Smooth muscle cell (in vitro differentiated cells): Measurements from ENCODE around the gene TRIM7. TPM values are rescaled to one million over a fixed set of nuclear protein-coding genes. Genes with fewer than 3 reads are reported as not detected.
"Not testable (repeated sequence)": the region's sequence is repeated elsewhere in the genome, so short reads cannot be mapped to it uniquely, and the experiment has no call there.

Source experiments
- DNase-seq: peaks from one replicate; lab custom pipeline; 2025; ENCODE audit not compliant: unreplicated experiment; lab: John Stamatoyannopoulos, UW
- H2AFZ ChIP-seq: fragments of 200-600 bp; sonication (generic); 2 replicates; pipeline ENCODE4 v1.6.0; 2016; ENCODE audit warnings: antibody characterized with exemption, low read depth, mild to moderate bottlenecking
- H3F3A ChIP-seq: fragments of 200-600 bp; sonication (generic); 2 replicates; pipeline ENCODE4 v1.6.0; 2017; ENCODE audit warnings: antibody characterized with exemption, low read depth
- H3K27ac ChIP-seq: fragments of 200-600 bp; sonication (generic); 2 replicates; pipeline ENCODE4 v1.5.1; 2016; ENCODE audit warnings: low read depth, mild to moderate bottlenecking
- H3K27me3 ChIP-seq: fragments of 200-600 bp; sonication (generic); 2 replicates; pipeline ENCODE4 v1.6.1; 2016; ENCODE audit warnings: low read depth, mild to moderate bottlenecking
- H3K36me3 ChIP-seq: fragments of 200-600 bp; sonication (generic); 2 replicates; pipeline ENCODE4 v1.5.1; 2016; ENCODE audit warnings: low read depth
- H3K4me1 ChIP-seq: fragments of 200-600 bp; sonication (generic); 2 replicates; pipeline ENCODE4 v1.5.1; 2016; ENCODE audit warnings: low read depth
- H3K4me2 ChIP-seq: fragments of 200-600 bp; sonication (generic); 2 replicates; pipeline ENCODE4 v1.6.0; 2016; ENCODE audit warnings: mild to moderate bottlenecking
- H3K4me3 ChIP-seq: fragments of 200-600 bp; sonication (generic); 2 replicates; pipeline ENCODE4 v1.5.1; 2016; ENCODE audit warnings: mild to moderate bottlenecking
- H3K79me2 ChIP-seq: fragments of 200-600 bp; sonication (generic); 2 replicates; pipeline ENCODE4 v1.6.0; 2016; ENCODE audit warnings: low read depth, mild to moderate bottlenecking
- H3K9ac ChIP-seq: fragments of 200-600 bp; sonication (generic); 2 replicates; pipeline ENCODE4 v1.6.0; 2016; ENCODE audit warnings: low read depth
- H3K9me3 ChIP-seq: fragments of 200-600 bp; sonication (generic); replicated peaks from 2 replicates; pipeline ENCODE4 v1.5.1; 2016; ENCODE audit warnings: low read depth
- H4K20me1 ChIP-seq: fragments of 200-600 bp; sonication (generic); 2 replicates; pipeline ENCODE4 v1.6.0; 2016; ENCODE audit warnings: low read depth
- WGBS: methylation state at CpG from one replicate; pipeline ENCODE4 v1.1.7; 2016; ENCODE audit warnings: low lambda C conversion rate; 5-methylcytosine and 5-hydroxymethylcytosine counted together
- polyA plus RNA-seq: library from polyadenylated mRNA; unstranded; fragments of >200 nt; fragmentation: Nextera tagmentation; extraction: Ambion mirVana; gene quantifications from 2 replicates; pipeline ENCODE4 v1.2.1, GENCODE V29; 2016
- total RNA-seq: library from RNA; depleted of rRNA; stranded (reverse); fragments of >200 nt; gene quantifications from 2 replicates; pipeline ENCODE4 v1.2.3, GENCODE V29; 2014
- TF ChIP-seq, protein P1 (sequence below): fragments of 200-600 bp; sonication (generic); IDR thresholded peaks from 2 replicates; pipeline ENCODE4 v1.5.1; 2017; ENCODE audit warnings: borderline replicate concordance, mild to moderate bottlenecking, antibody characterized with exemption; ENCODE audit not compliant: insufficient read depth, poor library complexity, severe bottlenecking

Gene TRIM7
- total and polyA plus RNA-seq, 2 experiments from 2014 or later: not detected

DNA sequence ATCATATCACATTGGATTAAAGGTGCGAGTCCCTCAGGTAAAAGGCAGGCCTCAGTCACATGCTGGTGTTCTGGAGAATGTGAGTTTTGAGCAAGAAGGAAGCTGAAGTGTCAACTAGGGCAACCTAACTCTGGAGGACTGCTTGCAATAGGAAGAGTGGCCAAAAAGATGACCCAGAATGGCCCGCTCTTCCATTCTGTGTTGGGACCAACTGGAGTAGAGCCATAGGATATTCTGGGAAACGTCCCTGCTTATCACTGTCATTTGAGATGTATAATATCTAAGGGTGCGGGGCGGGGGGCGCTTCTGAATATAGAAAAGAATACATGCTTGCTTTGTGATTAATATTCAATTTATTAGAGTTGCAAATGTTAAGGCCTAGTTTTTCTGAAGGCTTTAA, 7.1 kb upstream of the TRIM7 start:
- Histone ChIP-seq H2AFZ (no peak overlapping the region), H3K4me2 (no peak overlapping the region), H4K20me1 (no peaks in the 10 kb centered on the region), H3K9ac (no peak overlapping the region), H3F3A (peaks cover 13% of the 10 kb centered on the region), H3K4me3 (no peak overlapping the region), H3K27ac (no peak overlapping the region), H3K4me1 (no peaks in the 10 kb centered on the region), H3K79me2 (no peaks in the 10 kb centered on the region), H3K9me3 (no peaks in the 10 kb centered on the region), H3K36me3 (no peaks in the 10 kb centered on the region), H3K27me3 (no peaks in the 10 kb centered on the region)
- DNase-seq: no peak
- TF ChIP-seq, protein P1, sequence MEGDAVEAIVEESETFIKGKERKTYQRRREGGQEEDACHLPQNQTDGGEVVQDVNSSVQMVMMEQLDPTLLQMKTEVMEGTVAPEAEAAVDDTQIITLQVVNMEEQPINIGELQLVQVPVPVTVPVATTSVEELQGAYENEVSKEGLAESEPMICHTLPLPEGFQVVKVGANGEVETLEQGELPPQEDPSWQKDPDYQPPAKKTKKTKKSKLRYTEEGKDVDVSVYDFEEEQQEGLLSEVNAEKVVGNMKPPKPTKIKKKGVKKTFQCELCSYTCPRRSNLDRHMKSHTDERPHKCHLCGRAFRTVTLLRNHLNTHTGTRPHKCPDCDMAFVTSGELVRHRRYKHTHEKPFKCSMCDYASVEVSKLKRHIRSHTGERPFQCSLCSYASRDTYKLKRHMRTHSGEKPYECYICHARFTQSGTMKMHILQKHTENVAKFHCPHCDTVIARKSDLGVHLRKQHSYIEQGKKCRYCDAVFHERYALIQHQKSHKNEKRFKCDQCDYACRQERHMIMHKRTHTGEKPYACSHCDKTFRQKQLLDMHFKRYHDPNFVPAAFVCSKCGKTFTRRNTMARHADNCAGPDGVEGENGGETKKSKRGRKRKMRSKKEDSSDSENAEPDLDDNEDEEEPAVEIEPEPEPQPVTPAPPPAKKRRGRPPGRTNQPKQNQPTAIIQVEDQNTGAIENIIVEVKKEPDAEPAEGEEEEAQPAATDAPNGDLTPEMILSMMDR: no peak
- 94% methylated on average over 6 of the region's 6 CpGs for WGBS

DNA sequence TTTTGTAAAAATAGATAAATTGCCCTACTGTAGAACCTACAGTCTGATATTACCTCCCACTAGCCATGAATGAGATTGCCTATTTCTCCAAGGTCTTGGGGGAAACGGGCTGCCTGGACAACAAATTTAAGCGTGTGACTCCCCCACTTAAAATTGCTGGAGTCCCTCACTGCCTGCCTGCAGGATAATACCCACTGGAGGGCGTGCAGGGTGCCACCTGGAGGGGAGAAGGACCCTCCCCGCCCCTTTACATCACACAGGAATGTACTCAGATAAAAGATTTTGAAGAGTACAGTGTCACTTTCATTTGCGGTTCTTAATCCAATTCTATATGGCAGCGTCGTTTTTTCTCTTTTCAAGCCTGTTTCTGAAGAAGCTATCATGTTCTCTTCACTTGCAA, 6.2 kb upstream of the TRIM7 start:
- H3K9ac ChIP-seq: no peak overlapping the region
- peaks cover 7% of the 10 kb centered on the region for H3F3A ChIP-seq
- H3K27ac ChIP-seq: no peak overlapping the region
- H3K9me3 ChIP-seq: no peaks in the 10 kb centered on the region
- no peak overlapping the region for H2AFZ ChIP-seq
- no peak overlapping the region for H3K4me2 ChIP-seq
- H3K79me2 ChIP-seq: no peaks in the 10 kb centered on the region
- TF ChIP-seq, protein P1: no peak
- no peaks in the 10 kb centered on the region for H3K36me3 ChIP-seq
- H3K27me3 ChIP-seq: no peaks in the 10 kb centered on the region
- WGBS: 44% methylated on average over 7 of the region's 7 CpGs
- no peaks in the 10 kb centered on the region for H3K4me1 ChIP-seq
- no peak for DNase-seq
- no peaks in the 10 kb centered on the region for H4K20me1 ChIP-seq
- no peak overlapping the region for H3K4me3 ChIP-seq

DNA sequence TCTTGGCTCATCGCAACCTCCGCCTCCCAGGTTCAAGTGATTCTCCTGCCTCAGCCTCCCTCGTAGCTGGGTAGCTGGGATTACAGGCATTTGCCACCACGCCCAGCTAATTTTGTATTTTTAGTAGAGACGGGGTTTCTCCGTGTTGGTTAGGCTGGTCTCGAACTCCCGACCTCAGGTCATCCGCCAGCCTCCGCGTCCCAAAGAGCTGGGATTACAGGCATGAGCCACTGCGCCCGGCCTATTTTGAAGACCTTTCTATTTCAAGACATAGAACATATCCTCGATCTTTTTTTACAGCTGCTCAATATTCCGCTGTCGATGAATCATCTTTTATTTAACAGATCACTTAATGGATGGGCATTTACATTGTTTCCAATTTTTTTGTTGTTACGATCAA, 5.7 kb upstream of the TRIM7 start:
- WGBS: 77% methylated on average over 17 of the region's 17 CpGs
- H3K4me1 ChIP-seq, H4K20me1 ChIP-seq, H3K9ac ChIP-seq, H3K36me3 ChIP-seq, H2AFZ ChIP-seq, DNase-seq, H3K79me2 ChIP-seq, H3K9me3 ChIP-seq, H3K27ac ChIP-seq, H3K27me3 ChIP-seq, H3K4me2 ChIP-seq, H3K4me3 ChIP-seq: not testable (repeated sequence)
- peaks cover 12% of the 10 kb centered on the region for H3F3A ChIP-seq

DNA sequence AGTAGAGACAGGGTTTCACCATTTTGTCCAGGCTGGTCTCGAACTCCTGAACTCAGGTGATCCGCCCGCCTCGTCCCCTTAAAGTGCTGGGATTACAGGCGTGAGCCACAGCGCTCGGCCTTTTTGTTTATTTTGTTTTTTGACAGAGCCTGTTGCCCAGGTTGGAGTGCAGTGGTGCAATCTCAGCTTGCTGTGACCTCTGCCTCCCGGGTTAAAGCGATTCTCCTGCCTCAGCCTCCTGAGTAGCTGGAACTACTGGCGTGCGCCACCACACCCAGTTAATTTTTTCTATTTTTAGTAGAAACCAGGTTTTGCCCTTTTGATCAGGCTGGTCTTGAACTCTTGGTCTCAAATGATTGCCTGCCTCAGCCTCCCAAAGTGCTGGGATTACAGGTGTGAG, 5.2 kb upstream of the TRIM7 start:
- DNase-seq, H2AFZ ChIP-seq, H3K27me3 ChIP-seq, H3K79me2 ChIP-seq, H3K4me3 ChIP-seq, H3K36me3 ChIP-seq, H3K9ac ChIP-seq, H4K20me1 ChIP-seq, H3K4me2 ChIP-seq, H3K27ac ChIP-seq, H3K4me1 ChIP-seq, H3K9me3 ChIP-seq: not testable (repeated sequence)
- peaks cover 13% of the 10 kb centered on the region for H3F3A ChIP-seq
- 85% methylated on average over 11 of the region's 11 CpGs for WGBS

DNA sequence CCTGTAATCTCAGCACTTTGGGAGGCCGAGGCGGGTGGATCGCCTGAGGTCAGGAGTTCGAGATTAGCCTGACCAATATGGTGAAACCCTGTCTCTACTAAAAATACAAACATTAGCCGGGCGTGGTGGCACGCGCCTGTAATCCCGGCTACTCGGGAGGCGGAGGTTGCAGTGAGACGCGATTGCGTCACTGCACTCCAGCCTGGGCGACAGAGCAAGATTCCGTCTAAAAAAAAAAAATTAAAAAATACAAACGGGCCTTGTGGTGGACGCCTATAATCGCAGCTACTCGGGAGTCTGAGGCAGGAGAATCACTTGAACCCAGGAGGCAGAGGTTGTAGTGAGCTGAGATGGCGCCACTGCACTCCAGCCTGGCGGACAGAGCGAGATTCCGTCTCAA, 4.0 kb upstream of the TRIM7 start:
- not testable (repeated sequence) for H3K4me2 ChIP-seq, H3K4me3 ChIP-seq, H3K79me2 ChIP-seq, H3K27ac ChIP-seq, H3K36me3 ChIP-seq, H3K9ac ChIP-seq, H4K20me1 ChIP-seq, H3K9me3 ChIP-seq, DNase-seq, H3K4me1 ChIP-seq, H2AFZ ChIP-seq, H3K27me3 ChIP-seq
- peaks cover 13% of the 10 kb centered on the region for H3F3A ChIP-seq
- WGBS: 94% methylated on average over 24 of the region's 24 CpGs
